ENCODE data around the gene RCOR2.

- TF ChIP-seq GATA1 (IDR thresholded peaks at IDR 0.05; ENCODE audit: low read depth, low read length) (no peak), POLR2A (IDR thresholded peaks at IDR 0.05; ENCODE audit: low read length) (no peak)
These were observed 41.0 kb upstream of the RCOR2 start for GRCh38 chr11:63958008-63958407.

Data from erythroblast (primary cell).